SK-N-SH (cell line): ENCODE measurements around the gene IQCK.

Experiments
- CTCF ChIP-seq: fragments of 200-600 bp; sonication (generic); IDR thresholded peaks from 2 replicates; pipeline ENCODE4 v1.6.1; 2017; ENCODE audit warnings: antibody characterized with exemption, mild to moderate bottlenecking, moderate library complexity
- EP300 ChIP-seq, 2 experiments: IDR thresholded peaks; 2 replicates each; pipeline versions ENCODE4 v1.4.0 to v1.6.1; 2012; ENCODE audit warnings: borderline replicate concordance in 1 of 2, low read depth in 1 of 2, low read length in 1 of 2
- EZH2phosphoT487 ChIP-seq: fragments of 200-600 bp; sonication (generic); IDR thresholded peaks from 2 replicates; pipeline ENCODE4 v1.6.1; 2017; ENCODE audit warnings: low read depth, mixed run types, mild to moderate bottlenecking, antibody characterized with exemption, moderate library complexity, borderline replicate concordance
- MEF2A ChIP-seq: IDR thresholded peaks from 2 replicates; pipeline ENCODE4 v1.4.0; 2012; ENCODE audit warnings: low read depth, borderline replicate concordance
- MXI1 ChIP-seq: IDR thresholded peaks from 2 replicates; pipeline ENCODE4 v1.6.1; 2012; ENCODE audit warnings: mild to moderate bottlenecking, low read depth, low read length, improper control_type of control experiment
- NRF1 ChIP-seq: IDR thresholded peaks from 2 replicates; pipeline ENCODE4 v1.6.1; 2012; ENCODE audit warnings: low read depth, mild to moderate bottlenecking, low read length
- PBX3 ChIP-seq: IDR thresholded peaks from 2 replicates; pipeline ENCODE4; 2012
- POLR2AphosphoS5 ChIP-seq: IDR thresholded peaks from 2 replicates; pipeline ENCODE4 v1.6.1; 2012; ENCODE audit warnings: low read depth, low read length
- RAD21 ChIP-seq: IDR thresholded peaks from 2 replicates; pipeline ENCODE4 v1.6.1; 2012; ENCODE audit warnings: mild to moderate bottlenecking, low read length
- REST ChIP-seq: IDR thresholded peaks from 2 replicates; pipeline ENCODE4 v1.6.1; 2012; ENCODE audit warnings: mild to moderate bottlenecking, low read depth, low read length, moderate library complexity

- TF ChIP-seq CTCF (no peak), MXI1 (no peak), EP300 (IDR thresholded peaks at IDR 0.05; ENCODE audit: borderline replicate concordance in 1 of 2, low read depth in 1 of 2, low read length in 1 of 2) (no peak), REST (no peak), NRF1 (no peak), EZH2phosphoT487 (no peak), MEF2A (no peak), PBX3 (no peak), POLR2AphosphoS5 (no peak), RAD21 (no peak)
Observed at GRCh38 chr16:19776147-19776546, 58.1 kb downstream of the IQCK start.
